Activated T-cell treated with anti-CD3 and anti-CD28 coated beads, Interleukin-2, amount 50 U/mL, for 72 hours (primary cell): ENCODE results near the gene ARHGAP10. TPM values are rescaled to one million over a fixed set of nuclear protein-coding genes. Genes with fewer than 3 reads are reported as not detected.

ENCODE experiments used
- ATAC-seq, 2 donors: fragments of 150-1000 bp; cut with Tn5 transposase; replicated peaks in 1 of 2; 2 replicates each; pipeline ENCODE4 v1.10.0; 2021; ENCODE audit warnings: moderate library complexity in 2 of 2, mild to moderate bottlenecking in 1 of 2
- DNase-seq, 2 donors: peaks; one replicate each; pipeline ENCODE4 v3.0.0; 2021 to 2022; ENCODE audit warnings: mixed read lengths in 1 of 2
- H3K27ac Mint-ChIP-seq: one replicate; pipeline ENCODE4 v1.8.0; 2022; ENCODE audit warnings: mild to moderate bottlenecking, moderate library complexity, mixed read lengths
- H3K27me3 Mint-ChIP-seq: one replicate; pipeline ENCODE4 v1.8.0; 2022; ENCODE audit warnings: low read depth, mixed read lengths
- H3K36me3 Mint-ChIP-seq, 2 donors: one replicate each; pipeline ENCODE4 v1.8.0; 2022; ENCODE audit warnings: mixed read lengths in 2 of 2, mild to moderate bottlenecking in 1 of 2; ENCODE audit not compliant: insufficient read depth in 2 of 2
- H3K4me1 Mint-ChIP-seq: one replicate; pipeline ENCODE4 v1.8.0; 2022; ENCODE audit warnings: low read depth, mixed read lengths
- H3K4me3 Mint-ChIP-seq, 2 donors: one replicate each; pipeline ENCODE4 v1.8.0; 2022; ENCODE audit warnings: mild to moderate bottlenecking in 2 of 2, mixed read lengths in 2 of 2, moderate library complexity in 2 of 2
- H3K9me3 Mint-ChIP-seq, 2 donors: one replicate each; pipeline ENCODE4 v1.8.0; 2022; ENCODE audit warnings: mixed read lengths in 2 of 2
- total RNA-seq, 2 donors: library from RNA; stranded (reverse); gene quantifications; one replicate each; pipeline ENCODE4 v1.2.3, GENCODE V29; 2022

ARHGAP10 gene
- total RNA-seq, 2 donors from 2014 or later: 9.3 to 12.4 TPM

GRCh38 chr4:147736458-147736857 lies 4.6 kb downstream of the ARHGAP10 start:
- Mint-ChIP-seq H3K4me1 (peaks cover 42% of the 10 kb centered on the region), H3K36me3 (peaks cover 3 to 4% of the 10 kb centered on the region in 2 donors), H3K4me3 (peak overlapping the region; percentile 8 to 31), H3K27ac (peak overlapping the region; percentile 64), H3K27me3 (peaks cover 22% of the 10 kb centered on the region), H3K9me3 (no peaks in the 10 kb centered on the region)
- ATAC-seq (no peak), DNase-seq (no peak)

DNA sequence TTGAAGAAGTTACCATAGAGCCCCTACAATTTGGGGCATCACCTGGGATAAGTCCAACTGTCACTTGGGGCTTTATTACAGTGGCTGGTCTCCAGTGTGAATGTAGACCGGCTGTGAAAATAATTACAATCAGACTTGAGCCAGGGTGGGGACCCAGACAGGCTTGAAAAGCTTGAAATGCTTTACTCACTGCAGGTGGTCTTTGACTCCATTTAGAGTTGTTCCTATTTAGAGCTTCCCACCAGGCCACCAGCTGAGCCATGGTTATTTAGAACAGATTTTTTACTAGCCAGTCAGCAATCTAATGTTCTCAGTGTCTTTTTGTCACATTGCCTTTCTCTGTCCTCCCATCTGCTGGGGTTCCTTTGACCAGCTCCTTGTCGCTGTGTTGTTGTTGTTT lies 5.7 kb downstream of the ARHGAP10 start:
- H3K27me3 Mint-ChIP-seq: peaks cover 22% of the 10 kb centered on the region
- peaks cover 3% of the 10 kb centered on the region in 2 donors for H3K36me3 Mint-ChIP-seq
- DNase-seq (no peak), ATAC-seq (no peak)
- H3K4me3 Mint-ChIP-seq: no peak overlapping the region
- no peak overlapping the region for H3K27ac Mint-ChIP-seq
- H3K9me3 Mint-ChIP-seq: no peaks in the 10 kb centered on the region
- peaks cover 41% of the 10 kb centered on the region for H3K4me1 Mint-ChIP-seq

DNA sequence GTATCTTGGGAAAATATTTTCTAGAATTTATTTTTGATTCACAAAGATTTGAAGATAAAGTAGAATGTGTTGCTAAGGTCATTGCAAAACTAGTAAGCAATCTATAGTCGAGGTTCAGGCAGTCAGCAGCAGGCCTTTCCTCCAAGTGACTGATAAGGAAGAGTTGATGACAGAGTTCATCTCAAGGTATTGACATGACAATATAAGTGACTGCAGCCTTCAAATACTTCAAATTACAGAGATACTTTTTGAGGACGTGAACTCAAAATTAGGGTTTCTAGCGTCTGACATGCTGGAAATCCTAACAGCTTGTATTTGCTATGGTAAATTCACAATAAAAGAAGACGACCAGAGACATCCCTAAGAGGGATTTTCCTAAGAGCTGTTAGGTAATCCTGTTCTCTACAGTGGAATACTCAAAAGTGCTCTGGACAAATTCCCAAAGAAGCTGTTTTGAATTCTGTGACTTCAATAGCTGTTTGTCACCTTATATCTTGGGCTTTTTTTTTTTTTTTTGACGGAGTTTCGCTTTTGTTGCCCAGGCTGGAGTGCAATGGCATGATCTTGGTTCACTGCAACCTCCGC lies 7.4 kb downstream of the ARHGAP10 start:
- H3K4me1 Mint-ChIP-seq: peaks cover 24% of the 10 kb centered on the region

DNA sequence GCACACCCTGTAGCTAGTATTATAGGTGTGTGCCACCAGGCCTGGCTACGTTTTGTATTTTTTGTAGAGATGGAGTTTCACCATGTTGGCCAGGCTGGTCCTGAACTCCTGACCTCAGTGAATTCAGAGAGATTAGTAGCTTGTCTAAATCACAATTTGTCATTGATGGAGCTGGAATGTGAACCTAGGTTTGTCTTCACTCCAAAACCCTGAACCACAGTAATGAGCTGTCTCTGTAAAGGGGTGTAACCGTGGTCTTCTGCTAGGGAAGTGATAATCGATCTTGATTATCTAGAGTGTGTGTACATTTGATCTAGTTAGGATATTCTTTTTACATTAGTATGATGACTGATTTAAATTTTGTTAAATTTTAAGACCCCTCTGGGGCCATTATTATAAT lies 8.3 kb downstream of the ARHGAP10 start:
- ATAC-seq (no peak), DNase-seq (no peak)
- H3K27ac Mint-ChIP-seq: no peak overlapping the region
- no peaks in the 10 kb centered on the region for H3K27me3 Mint-ChIP-seq
- H3K36me3 Mint-ChIP-seq: no peaks in the 10 kb centered on the region
- H3K4me3 Mint-ChIP-seq: no peak overlapping the region
- no peaks in the 10 kb centered on the region for H3K9me3 Mint-ChIP-seq
- peaks cover 17% of the 10 kb centered on the region for H3K4me1 Mint-ChIP-seq

More for the DNA sequence above, 7.4 kb downstream of the ARHGAP10 start:
- Mint-ChIP-seq H3K27me3 (peaks cover 5% of the 10 kb centered on the region), H3K4me3 (no peak overlapping the region), H3K27ac (no peak overlapping the region), H3K9me3 (no peaks in the 10 kb centered on the region), H3K36me3 (no peaks in the 10 kb centered on the region)
- DNase-seq (no peak), ATAC-seq (no peak)

GRCh38 chr4:147741190-147741788 lies 9.4 kb downstream of the ARHGAP10 start:
- Mint-ChIP-seq H3K4me3 (no peak overlapping the region), H3K4me1 (peaks cover 6% of the 10 kb centered on the region), H3K36me3 (no peaks in the 10 kb centered on the region), H3K27me3 (no peaks in the 10 kb centered on the region), H3K9me3 (no peaks in the 10 kb centered on the region), H3K27ac (no peak overlapping the region)
- DNase-seq (no peak), ATAC-seq (no peak)

- ATAC-seq (no peak), DNase-seq (no peak)
- Mint-ChIP-seq H3K27me3 (no peaks in the 10 kb centered on the region), H3K27ac (no peak overlapping the region), H3K9me3 (no peaks in the 10 kb centered on the region), H3K4me3 (no peak overlapping the region), H3K4me1 (peaks cover 4% of the 10 kb centered on the region), H3K36me3 (peaks cover 0 to 1% of the 10 kb centered on the region in 2 donors)
Observed at GRCh38 chr4:147747787-147748454, 16.0 kb downstream of the ARHGAP10 start.

GRCh38 chr4:147749811-147750321 lies 18.0 kb downstream of the ARHGAP10 start:
- DNase-seq: no peak
- no peak overlapping the region for H3K4me3 Mint-ChIP-seq
- H3K27ac Mint-ChIP-seq: no peak overlapping the region

DNA sequence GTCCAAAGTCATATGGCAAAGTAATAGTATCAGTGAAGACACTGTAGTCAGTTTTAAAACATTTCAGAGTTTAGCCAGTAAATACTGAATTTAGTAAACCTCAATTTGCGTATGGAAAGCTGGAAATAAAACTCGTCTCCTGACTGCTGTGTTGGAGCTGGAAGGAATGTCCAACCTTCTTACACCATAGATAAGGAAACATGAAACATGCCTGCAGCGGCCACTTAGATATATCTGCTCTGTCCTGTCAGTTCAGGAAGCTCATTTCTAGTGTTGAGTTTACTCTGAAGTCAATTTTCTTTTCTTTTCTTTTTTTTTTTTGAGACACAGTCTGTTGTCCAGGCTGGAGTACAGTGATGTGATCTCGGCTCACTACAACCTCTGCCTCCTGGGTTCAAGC lies 21.2 kb downstream of the ARHGAP10 start:
- Mint-ChIP-seq H3K27me3 (no peaks in the 10 kb centered on the region), H3K4me1 (peaks cover 12% of the 10 kb centered on the region), H3K36me3 (peaks cover 0 to 1% of the 10 kb centered on the region in 2 donors), H3K27ac (no peak overlapping the region), H3K4me3 (no peak overlapping the region), H3K9me3 (no peaks in the 10 kb centered on the region)
- DNase-seq (no peak), ATAC-seq (no peak)

More at GRCh38 chr4:147749811-147750321, 18.0 kb downstream of the ARHGAP10 start:
- peaks cover 4% of the 10 kb centered on the region for H3K4me1 Mint-ChIP-seq
- no peak for ATAC-seq
- no peaks in the 10 kb centered on the region for H3K27me3 Mint-ChIP-seq
- no peaks in the 10 kb centered on the region for H3K9me3 Mint-ChIP-seq
- peaks cover 0 to 1% of the 10 kb centered on the region in 2 donors for H3K36me3 Mint-ChIP-seq

GRCh38 chr4:147754037-147754445 lies 22.2 kb downstream of the ARHGAP10 start:
- ATAC-seq (no peak), DNase-seq (no peak)
- no peaks in the 10 kb centered on the region for H3K9me3 Mint-ChIP-seq

DNA sequence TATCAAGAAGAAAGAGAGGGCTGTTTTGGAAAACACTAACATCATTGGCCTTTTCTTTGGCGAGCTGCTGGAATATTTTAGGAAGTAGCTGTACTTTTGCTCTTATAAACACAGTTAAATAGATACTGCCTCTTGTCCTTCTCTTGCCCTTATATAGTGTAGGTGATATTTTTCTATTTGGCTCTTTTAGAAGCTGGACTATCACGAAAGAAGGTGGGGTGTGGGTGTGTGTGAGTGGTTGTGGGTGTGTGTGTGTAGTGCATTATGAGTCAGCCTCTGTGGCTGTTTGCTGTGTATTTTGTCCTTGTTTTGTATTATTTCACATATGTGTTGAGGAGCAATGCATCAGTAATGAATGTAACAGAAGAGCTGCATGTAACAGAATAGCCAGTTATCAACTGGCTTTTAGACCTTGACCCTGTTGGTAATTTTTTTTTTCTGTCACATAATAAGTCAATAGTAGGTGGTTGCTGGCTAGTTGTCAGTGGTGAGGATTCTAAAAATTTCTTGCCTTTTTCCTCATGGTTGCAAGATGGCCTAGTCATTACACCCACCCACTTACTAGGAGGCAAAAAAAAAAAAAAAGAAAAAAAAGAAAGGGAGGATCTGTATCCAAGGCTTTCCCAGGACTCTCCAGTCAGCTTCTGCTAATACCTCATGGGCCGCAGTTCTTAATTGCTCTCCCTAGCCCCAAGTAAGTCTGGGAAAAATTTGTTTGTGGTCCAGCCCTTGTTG lies 23.8 kb downstream of the ARHGAP10 start:
- ATAC-seq (no peak), DNase-seq (no peak)
- Mint-ChIP-seq H3K36me3 (no peaks in the 10 kb centered on the region), H3K4me1 (peaks cover 8% of the 10 kb centered on the region), H3K9me3 (no peaks in the 10 kb centered on the region), H3K27ac (no peak overlapping the region), H3K27me3 (no peaks in the 10 kb centered on the region), H3K4me3 (no peak overlapping the region)

More at GRCh38 chr4:147754037-147754445, 22.2 kb downstream of the ARHGAP10 start:
- Mint-ChIP-seq H3K27me3 (no peaks in the 10 kb centered on the region), H3K27ac (no peak overlapping the region), H3K36me3 (no peaks in the 10 kb centered on the region), H3K4me1 (peaks cover 8% of the 10 kb centered on the region), H3K4me3 (no peak overlapping the region)

DNA sequence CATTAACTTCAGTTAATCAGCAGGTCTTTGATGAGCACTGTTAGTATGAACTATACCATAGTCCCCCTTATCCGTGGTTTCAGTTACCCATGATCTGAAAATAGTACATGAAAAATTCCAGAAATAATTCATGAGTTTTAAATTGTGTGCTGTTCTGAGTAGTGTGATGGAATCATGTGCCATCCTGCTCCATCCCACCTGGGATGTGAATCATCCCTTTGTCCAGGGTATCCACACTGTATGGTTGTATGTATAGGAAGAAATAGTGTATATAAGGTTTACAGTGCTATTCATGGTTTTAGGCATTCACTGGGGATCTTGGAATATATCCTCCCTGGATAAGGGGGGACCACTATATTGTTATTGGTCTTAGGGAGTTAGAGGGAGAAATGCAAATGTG lies 24.5 kb downstream of the ARHGAP10 start:
- Mint-ChIP-seq H3K9me3 (no peaks in the 10 kb centered on the region), H3K4me1 (peaks cover 8% of the 10 kb centered on the region), H3K36me3 (no peaks in the 10 kb centered on the region), H3K4me3 (no peak overlapping the region), H3K27me3 (no peaks in the 10 kb centered on the region), H3K27ac (peak overlapping the region; percentile 34)
- DNase-seq (no peak), ATAC-seq (no peak)

DNA sequence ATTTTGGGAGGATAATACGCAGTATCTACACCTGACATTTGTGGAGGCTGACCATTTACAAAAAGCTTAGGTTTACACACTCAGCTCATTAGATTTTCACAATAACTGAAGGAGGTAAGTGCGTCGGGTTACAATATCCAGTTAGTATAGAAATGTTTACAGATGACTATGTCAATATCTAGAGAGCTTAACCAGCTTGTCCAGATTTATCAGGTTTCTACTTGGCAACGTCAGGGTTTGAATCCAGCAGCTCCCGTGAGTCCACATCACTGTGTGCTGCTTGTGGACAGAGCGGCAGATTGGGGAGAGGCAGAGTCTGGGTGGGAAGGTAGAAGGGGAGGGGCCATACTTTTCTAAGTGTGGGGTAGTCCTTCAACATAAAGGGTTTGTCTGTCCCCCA lies 28.3 kb downstream of the ARHGAP10 start:
- no peak overlapping the region for H3K4me3 Mint-ChIP-seq
- peaks cover 13% of the 10 kb centered on the region for H3K4me1 Mint-ChIP-seq
- H3K36me3 Mint-ChIP-seq: no peaks in the 10 kb centered on the region
- ATAC-seq: no peak
- H3K27ac Mint-ChIP-seq: no peak overlapping the region
- no peaks in the 10 kb centered on the region for H3K9me3 Mint-ChIP-seq
- H3K27me3 Mint-ChIP-seq: no peaks in the 10 kb centered on the region
- no peak for DNase-seq

- no peaks in the 10 kb centered on the region for H3K36me3 Mint-ChIP-seq
- no peak for ATAC-seq
- DNase-seq: no peak
- peaks cover 8% of the 10 kb centered on the region for H3K4me1 Mint-ChIP-seq
- H3K27me3 Mint-ChIP-seq: no peaks in the 10 kb centered on the region
- no peak overlapping the region for H3K27ac Mint-ChIP-seq
- H3K9me3 Mint-ChIP-seq: no peaks in the 10 kb centered on the region
- H3K4me3 Mint-ChIP-seq: no peak overlapping the region
Observed at GRCh38 chr4:147760695-147761094, 28.8 kb downstream of the ARHGAP10 start.
